ENCODE results near the gene TENM4.

Gene TENM4

GRCh38 chr11:78927511-78927910 lies 513.3 kb downstream of the TENM4 start:
- no peaks in the 10 kb centered on the region for H3K9me3 ChIP-seq (ENCODE audit: control insufficient read depth in 1 of 2, low read length in 2 of 2)
- no peak overlapping the region for H3K27ac ChIP-seq (ENCODE audit: low read depth, low read length)
- H3K27me3 ChIP-seq (ENCODE audit: control insufficient read depth in 1 of 2, insufficient read depth in 2 of 2, low read length in 2 of 2) = no peaks in the 10 kb centered on the region
- H3K36me3 ChIP-seq (ENCODE audit: control insufficient read depth in 1 of 2, insufficient read depth in 2 of 2, low read length in 2 of 2) = no peaks in the 10 kb centered on the region
- H3K4me1 ChIP-seq (ENCODE audit: control insufficient read depth in 1 of 2, insufficient read depth in 2 of 2, low read length in 2 of 2) = no peaks in the 10 kb centered on the region
- no peak overlapping the region for H3K4me3 ChIP-seq (ENCODE audit: low read depth in 1 of 2, low read length in 2 of 2)
- no peak overlapping the region for H3K9ac ChIP-seq (ENCODE audit: low read depth in 1 of 2, low read length in 2 of 2)

- H3K27ac ChIP-seq (ENCODE audit: low read depth, low read length) = no peak overlapping the region
Measured at GRCh38 chr11:78926633-78927338, 514.0 kb downstream of the TENM4 start.

GRCh38 chr11:78925387-78925786 lies 515.4 kb downstream of the TENM4 start:
- H3K9me3 ChIP-seq (ENCODE audit: control insufficient read depth in 1 of 2, low read length in 2 of 2) = no peaks in the 10 kb centered on the region
- H3K4me3 ChIP-seq (ENCODE audit: low read depth in 1 of 2, low read length in 2 of 2) = no peak overlapping the region
- H3K9ac ChIP-seq (ENCODE audit: low read depth in 1 of 2, low read length in 2 of 2) = no peak overlapping the region
- H3K27me3 ChIP-seq (ENCODE audit: control insufficient read depth in 1 of 2, insufficient read depth in 2 of 2, low read length in 2 of 2) = no peaks in the 10 kb centered on the region
- no peaks in the 10 kb centered on the region for H3K4me1 ChIP-seq (ENCODE audit: control insufficient read depth in 1 of 2, insufficient read depth in 2 of 2, low read length in 2 of 2)
- H3K36me3 ChIP-seq (ENCODE audit: control insufficient read depth in 1 of 2, insufficient read depth in 2 of 2, low read length in 2 of 2) = no peaks in the 10 kb centered on the region
- H3K27ac ChIP-seq (ENCODE audit: low read depth, low read length) = no peak overlapping the region

More at GRCh38 chr11:78926633-78927338, 514.0 kb downstream of the TENM4 start:
- Histone ChIP-seq H3K9ac (ENCODE audit: low read depth in 1 of 2, low read length in 2 of 2) (no peak overlapping the region), H3K36me3 (ENCODE audit: control insufficient read depth in 1 of 2, insufficient read depth in 2 of 2, low read length in 2 of 2) (no peaks in the 10 kb centered on the region), H3K4me3 (ENCODE audit: low read depth in 1 of 2, low read length in 2 of 2) (no peak overlapping the region), H3K9me3 (ENCODE audit: control insufficient read depth in 1 of 2, low read length in 2 of 2) (no peaks in the 10 kb centered on the region), H3K27me3 (ENCODE audit: control insufficient read depth in 1 of 2, insufficient read depth in 2 of 2, low read length in 2 of 2) (no peaks in the 10 kb centered on the region), H3K4me1 (ENCODE audit: control insufficient read depth in 1 of 2, insufficient read depth in 2 of 2, low read length in 2 of 2) (no peaks in the 10 kb centered on the region)

- Histone ChIP-seq H3K9ac (ENCODE audit: low read depth in 1 of 2, low read length in 2 of 2) (no peak overlapping the region), H3K4me1 (ENCODE audit: control insufficient read depth in 1 of 2, insufficient read depth in 2 of 2, low read length in 2 of 2) (no peaks in the 10 kb centered on the region), H3K4me3 (ENCODE audit: low read depth in 1 of 2, low read length in 2 of 2) (no peak overlapping the region), H3K9me3 (ENCODE audit: control insufficient read depth in 1 of 2, low read length in 2 of 2) (no peaks in the 10 kb centered on the region), H3K36me3 (ENCODE audit: control insufficient read depth in 1 of 2, insufficient read depth in 2 of 2, low read length in 2 of 2) (no peaks in the 10 kb centered on the region), H3K27me3 (ENCODE audit: control insufficient read depth in 1 of 2, insufficient read depth in 2 of 2, low read length in 2 of 2) (no peaks in the 10 kb centered on the region), H3K27ac (ENCODE audit: low read depth, low read length) (no peak overlapping the region)
Measured at GRCh38 chr11:78922859-78923625, 517.8 kb downstream of the TENM4 start.

GRCh38 chr11:78921509-78921908 lies 519.3 kb downstream of the TENM4 start:
- Histone ChIP-seq H3K4me3 (ENCODE audit: low read depth in 1 of 2, low read length in 2 of 2) (no peak overlapping the region), H3K36me3 (ENCODE audit: control insufficient read depth in 1 of 2, insufficient read depth in 2 of 2, low read length in 2 of 2) (no peaks in the 10 kb centered on the region), H3K4me1 (ENCODE audit: control insufficient read depth in 1 of 2, insufficient read depth in 2 of 2, low read length in 2 of 2) (no peaks in the 10 kb centered on the region), H3K27ac (ENCODE audit: low read depth, low read length) (no peak overlapping the region), H3K27me3 (ENCODE audit: control insufficient read depth in 1 of 2, insufficient read depth in 2 of 2, low read length in 2 of 2) (no peaks in the 10 kb centered on the region), H3K9me3 (ENCODE audit: control insufficient read depth in 1 of 2, low read length in 2 of 2) (no peaks in the 10 kb centered on the region), H3K9ac (ENCODE audit: low read depth in 1 of 2, low read length in 2 of 2) (no peak overlapping the region)

GRCh38 chr11:78920329-78920728 lies 520.5 kb downstream of the TENM4 start:
- Histone ChIP-seq H3K4me3 (ENCODE audit: low read depth in 1 of 2, low read length in 2 of 2) (no peak overlapping the region), H3K27me3 (ENCODE audit: control insufficient read depth in 1 of 2, insufficient read depth in 2 of 2, low read length in 2 of 2) (no peaks in the 10 kb centered on the region), H3K27ac (ENCODE audit: low read depth, low read length) (no peak overlapping the region), H3K36me3 (ENCODE audit: control insufficient read depth in 1 of 2, insufficient read depth in 2 of 2, low read length in 2 of 2) (no peaks in the 10 kb centered on the region), H3K4me1 (ENCODE audit: control insufficient read depth in 1 of 2, insufficient read depth in 2 of 2, low read length in 2 of 2) (no peaks in the 10 kb centered on the region), H3K9ac (ENCODE audit: low read depth in 1 of 2, low read length in 2 of 2) (no peak overlapping the region), H3K9me3 (ENCODE audit: control insufficient read depth in 1 of 2, low read length in 2 of 2) (no peaks in the 10 kb centered on the region)

- Histone ChIP-seq H3K27me3 (ENCODE audit: control insufficient read depth in 1 of 2, insufficient read depth in 2 of 2, low read length in 2 of 2) (no peaks in the 10 kb centered on the region), H3K9ac (ENCODE audit: low read depth in 1 of 2, low read length in 2 of 2) (no peak overlapping the region), H3K9me3 (ENCODE audit: control insufficient read depth in 1 of 2, low read length in 2 of 2) (no peaks in the 10 kb centered on the region), H3K27ac (ENCODE audit: low read depth, low read length) (no peak overlapping the region), H3K4me1 (ENCODE audit: control insufficient read depth in 1 of 2, insufficient read depth in 2 of 2, low read length in 2 of 2) (no peaks in the 10 kb centered on the region), H3K4me3 (ENCODE audit: low read depth in 1 of 2, low read length in 2 of 2) (no peak overlapping the region), H3K36me3 (ENCODE audit: control insufficient read depth in 1 of 2, insufficient read depth in 2 of 2, low read length in 2 of 2) (no peaks in the 10 kb centered on the region)
Measured at GRCh38 chr11:78916759-78917158, 524.1 kb downstream of the TENM4 start.

- no peaks in the 10 kb centered on the region for H3K36me3 ChIP-seq (ENCODE audit: control insufficient read depth in 1 of 2, insufficient read depth in 2 of 2, low read length in 2 of 2)
- H3K27me3 ChIP-seq (ENCODE audit: control insufficient read depth in 1 of 2, insufficient read depth in 2 of 2, low read length in 2 of 2) = no peaks in the 10 kb centered on the region
- no peaks in the 10 kb centered on the region for H3K4me1 ChIP-seq (ENCODE audit: control insufficient read depth in 1 of 2, insufficient read depth in 2 of 2, low read length in 2 of 2)
- H3K9me3 ChIP-seq (ENCODE audit: control insufficient read depth in 1 of 2, low read length in 2 of 2) = no peaks in the 10 kb centered on the region
- H3K27ac ChIP-seq (ENCODE audit: low read depth, low read length) = no peak overlapping the region
- H3K4me3 ChIP-seq (ENCODE audit: low read depth in 1 of 2, low read length in 2 of 2) = no peak overlapping the region
- H3K9ac ChIP-seq (ENCODE audit: low read depth in 1 of 2, low read length in 2 of 2) = no peak overlapping the region
Measured at GRCh38 chr11:78914503-78914902, 526.3 kb downstream of the TENM4 start.

GRCh38 chr11:78912778-78913177 lies 528.1 kb downstream of the TENM4 start:
- Histone ChIP-seq H3K4me3 (ENCODE audit: low read depth in 1 of 2, low read length in 2 of 2) (no peak overlapping the region), H3K9me3 (ENCODE audit: control insufficient read depth in 1 of 2, low read length in 2 of 2) (no peaks in the 10 kb centered on the region), H3K27me3 (ENCODE audit: control insufficient read depth in 1 of 2, insufficient read depth in 2 of 2, low read length in 2 of 2) (no peaks in the 10 kb centered on the region), H3K9ac (ENCODE audit: low read depth in 1 of 2, low read length in 2 of 2) (no peak overlapping the region), H3K27ac (ENCODE audit: low read depth, low read length) (no peak overlapping the region), H3K36me3 (ENCODE audit: control insufficient read depth in 1 of 2, insufficient read depth in 2 of 2, low read length in 2 of 2) (no peaks in the 10 kb centered on the region), H3K4me1 (ENCODE audit: control insufficient read depth in 1 of 2, insufficient read depth in 2 of 2, low read length in 2 of 2) (no peaks in the 10 kb centered on the region)

- Histone ChIP-seq H3K27me3 (ENCODE audit: control insufficient read depth in 1 of 2, insufficient read depth in 2 of 2, low read length in 2 of 2) (no peaks in the 10 kb centered on the region), H3K9ac (ENCODE audit: low read depth in 1 of 2, low read length in 2 of 2) (no peak overlapping the region), H3K27ac (ENCODE audit: low read depth, low read length) (no peak overlapping the region), H3K4me3 (ENCODE audit: low read depth in 1 of 2, low read length in 2 of 2) (no peak overlapping the region), H3K36me3 (ENCODE audit: control insufficient read depth in 1 of 2, insufficient read depth in 2 of 2, low read length in 2 of 2) (no peaks in the 10 kb centered on the region), H3K9me3 (ENCODE audit: control insufficient read depth in 1 of 2, low read length in 2 of 2) (no peaks in the 10 kb centered on the region), H3K4me1 (ENCODE audit: control insufficient read depth in 1 of 2, insufficient read depth in 2 of 2, low read length in 2 of 2) (no peaks in the 10 kb centered on the region)
Measured at GRCh38 chr11:78910322-78910721, 530.5 kb downstream of the TENM4 start.

Measured in duodenal mucosa (tissue), 2 donors.